Gastroesophageal sphincter (tissue), 4 donors: ENCODE data around the gene MLLT6. TPM values are rescaled to one million over a fixed set of nuclear protein-coding genes. Genes with fewer than 3 reads are reported as not detected.
"Not testable (repeated sequence)": the region's sequence is repeated elsewhere in the genome, so short reads cannot be mapped to it uniquely, and the experiment has no call there.

Experiments used
- ATAC-seq: fragments of 150-250 bp; one replicate; pipeline ENCODE4 v1.9.1; 2016; ENCODE audit warnings: mild to moderate bottlenecking, moderate library complexity
- H3K27ac ChIP-seq, 4 donors: fragments of 200-600 bp; sonication (generic) in 3 of 4; 1 replicate in 3 of 4; 2 replicates in 1 of 4; pipeline ENCODE4 v1.5.1; 2016 to 2019
- H3K27me3 ChIP-seq: fragments of 200-600 bp; sonication (generic); one replicate; pipeline ENCODE4 v1.5.1; 2019
- H3K36me3 ChIP-seq, 2 donors: fragments of 200-600 bp; sonication (generic); one replicate each; pipeline ENCODE4 v1.5.1; 2019; ENCODE audit warnings: control low read depth in 1 of 2
- H3K4me1 ChIP-seq, 3 donors: fragments of 200-600 bp; sonication (generic); 1 replicate in 2 of 3; 2 replicates in 1 of 3; pipeline ENCODE4 v1.5.1; 2016 to 2019; ENCODE audit warnings: control low read depth in 2 of 3
- H3K4me3 ChIP-seq, 2 donors: fragments of 200-600 bp; sonication (generic); one replicate each; pipeline ENCODE4 v1.5.1; 2019; ENCODE audit warnings: mild to moderate bottlenecking in 1 of 2, moderate library complexity in 1 of 2
- H3K9me3 ChIP-seq, 3 donors: fragments of 200-600 bp; sonication (generic); one replicate each; pipeline ENCODE4 v1.5.1; 2017 to 2019; ENCODE audit warnings: control low read depth in 2 of 3
- CTCF ChIP-seq, 4 experiments: fragments of 200-600 bp in 2 of 4; fragments of 450-650 bp in 2 of 4; sonication (generic) in 1 of 4; IDR thresholded peaks; one replicate each; pipeline ENCODE4 v1.5.1; 2017 to 2019; ENCODE audit warnings: antibody characterized with exemption in 4 of 4, mild to moderate bottlenecking in 2 of 4, moderate library complexity in 2 of 4
- EP300 ChIP-seq: sonication (generic); formaldehyde crosslinking; IDR thresholded peaks from one replicate; pipeline ENCODE4 v1.6.1; 2017; ENCODE audit warnings: antibody characterized with exemption, mild to moderate bottlenecking
- POLR2A ChIP-seq, 2 donors: fragments of 450-650 bp; IDR thresholded peaks; one replicate each; pipeline ENCODE4 v1.6.1; 2017; ENCODE audit warnings: antibody characterized with exemption in 2 of 2, mild to moderate bottlenecking in 2 of 2, moderate library complexity in 1 of 2
- POLR2AphosphoS5 ChIP-seq: sonication (generic); formaldehyde crosslinking; IDR thresholded peaks from one replicate; pipeline ENCODE4 v1.6.1; 2017; ENCODE audit warnings: antibody characterized with exemption
- WGBS, 2 donors: methylation state at CpG; one replicate each; pipeline ENCODE4 v1.1.5; 2018; ENCODE audit warnings: low coverage in 1 of 2; 5-methylcytosine and 5-hydroxymethylcytosine counted together
- total RNA-seq, 4 donors: library from RNA; depleted of rRNA; stranded (reverse); fragments of >200 nt; gene quantifications; one replicate each; pipeline ENCODE4 v1.1.0, GENCODE V29; 2016

MLLT6 gene
- total RNA-seq, 4 donors from 2014 or later: 55.6 to 101 (median 77.9) TPM

- no peak for ATAC-seq
- Histone ChIP-seq H3K27ac (peak overlapping the region in 1 of 4 donors; percentile 40), H3K27me3 (no peaks in the 10 kb centered on the region), H3K36me3 (peaks cover 0 to 69% of the 10 kb centered on the region in 2 donors), H3K4me1 (peaks cover 0 to 44% (median 5%) of the 10 kb centered on the region in 3 donors), H3K9me3 (no peaks in the 10 kb centered on the region), H3K4me3 (no peak overlapping the region)
- TF ChIP-seq POLR2A (IDR thresholded peaks at IDR 0.05): no peak
- no peak for TF ChIP-seq POLR2AphosphoS5
- no peak for TF ChIP-seq CTCF (IDR thresholded peaks at IDR 0.05)
- TF ChIP-seq EP300: no peak
- no CpG with 5 or more reads among the region's 10 CpGs for WGBS, 2 donors
Observed at GRCh38 chr17:38725066-38725465, 20.0 kb downstream of the MLLT6 start.

- Histone ChIP-seq H3K36me3 (peaks cover 0 to 59% of the 10 kb centered on the region in 2 donors), H3K4me1 (peaks cover 0 to 46% (median 11%) of the 10 kb centered on the region in 3 donors)
- not testable (repeated sequence) for H3K9me3 ChIP-seq, ATAC-seq, H3K27me3 ChIP-seq, H3K4me3 ChIP-seq, H3K27ac ChIP-seq
- WGBS, 2 donors: no CpG with 5 or more reads among the region's 8 CpGs
Observed at GRCh38 chr17:38726145-38726544, 21.1 kb downstream of the MLLT6 start.

- H3K4me3 ChIP-seq: no peak overlapping the region
- 81 to 83% methylated on average over 3 of the region's 5 CpGs for WGBS, 2 donors
- H3K36me3 ChIP-seq: peaks cover 0 to 46% of the 10 kb centered on the region in 2 donors
- peak overlapping the region in 2 of 4 donors; percentile 91 to 92 for H3K27ac ChIP-seq
- H3K27me3 ChIP-seq: no peaks in the 10 kb centered on the region
- no peak for TF ChIP-seq POLR2A (IDR thresholded peaks at IDR 0.05)
- no peak for TF ChIP-seq CTCF (IDR thresholded peaks at IDR 0.05)
- TF ChIP-seq POLR2AphosphoS5: no peak
- no peak for TF ChIP-seq EP300
- no peak for ATAC-seq
- H3K4me1 ChIP-seq: peaks cover 0 to 62% (median 20%) of the 10 kb centered on the region in 3 donors
- H3K9me3 ChIP-seq: no peaks in the 10 kb centered on the region
Observed at GRCh38 chr17:38727736-38728135, 22.7 kb downstream of the MLLT6 start.

GRCh38 chr17:38728290-38728831, 23.3 kb downstream of the MLLT6 start:
- H3K9me3 ChIP-seq: no peaks in the 10 kb centered on the region
- ATAC-seq: no peak
- no peak overlapping the region for H3K4me3 ChIP-seq
- WGBS, 2 donors: 60% methylated on average over 5 of the region's 8 CpGs; no CpG with 5 or more reads in 1 of the 2 donors
- H3K4me1 ChIP-seq: peaks cover 0 to 68% (median 20%) of the 10 kb centered on the region in 3 donors
- TF ChIP-seq EP300 (no peak), POLR2AphosphoS5 (no peak), CTCF (IDR thresholded peaks at IDR 0.05) (no peak)
- H3K27ac ChIP-seq: peak overlapping the region in 2 of 4 donors; percentile 91 to 92
- peaks cover 0 to 46% of the 10 kb centered on the region in 2 donors for H3K36me3 ChIP-seq
- no peaks in the 10 kb centered on the region for H3K27me3 ChIP-seq

- 15 to 24% methylated on average over 7 to 14 of the region's 14 CpGs for WGBS, 2 donors
- peak overlapping the region; percentile 55 to 94 (median 92) for H3K27ac ChIP-seq
- no peak for ATAC-seq
- no peaks in the 10 kb centered on the region for H3K9me3 ChIP-seq
- peaks cover 0 to 72% (median 20%) of the 10 kb centered on the region in 3 donors for H3K4me1 ChIP-seq
- H3K4me3 ChIP-seq: peak overlapping the region; percentile 42 to 81
- no peaks in the 10 kb centered on the region for H3K27me3 ChIP-seq
- TF ChIP-seq POLR2A (IDR thresholded peaks at IDR 0.05) (no peak), EP300 (no peak), POLR2AphosphoS5 (no peak), CTCF (IDR thresholded peaks at IDR 0.05) (no peak)
- H3K36me3 ChIP-seq: peaks cover 0 to 46% of the 10 kb centered on the region in 2 donors
Observed at GRCh38 chr17:38729368-38729885, 24.4 kb downstream of the MLLT6 start.
